NCI-H1417 treated with DMSO at 0.1 percent for 48 hours (cell line): ENCODE measurements around the gene CENPS.
"Not testable (repeated sequence)": the region's sequence is repeated elsewhere in the genome, so short reads cannot be mapped to it uniquely, and the experiment has no call there.

Source experiments
- DNase-seq: peaks from one replicate; lab custom pipeline; 2025; lab: John Stamatoyannopoulos, UW

CENPS gene

GRCh38 chr1:10451287-10451686 lies 21.1 kb downstream of the CENPS start:
- DNase-seq: no peak

- no peak for DNase-seq
Measured at GRCh38 chr1:10456048-10456447, 25.8 kb downstream of the CENPS start.

GRCh38 chr1:10456661-10457060 lies 26.4 kb downstream of the CENPS start:
- no peak for DNase-seq

- not testable (repeated sequence) for DNase-seq
Measured at GRCh38 chr1:10457462-10457861, 27.2 kb downstream of the CENPS start.

- DNase-seq: no peak
Measured at GRCh38 chr1:10457875-10458274, 27.6 kb downstream of the CENPS start.

GRCh38 chr1:10459184-10459583 lies 29.0 kb downstream of the CENPS start:
- no peak for DNase-seq

GRCh38 chr1:10467078-10467477 lies 36.8 kb downstream of the CENPS start:
- DNase-seq: no peak

- no peak for DNase-seq
Measured at GRCh38 chr1:10470043-10470442, 39.8 kb downstream of the CENPS start.

GRCh38 chr1:10471411-10472219 lies 41.4 kb downstream of the CENPS start:
- no peak for DNase-seq

- DNase-seq: peak; percentile 80
Measured at GRCh38 chr1:10472220-10473144, 42.2 kb downstream of the CENPS start, which contains the start of gene DFFA. TSS of gene DFFA (minus strand) at chr1:10472529. CDS start at chr1:10472458, 71 bp downstream.

- no peak for DNase-seq
Measured at GRCh38 chr1:10473145-10473765, 43.0 kb downstream of the CENPS start.

GRCh38 chr1:10474309-10474612 lies 44.0 kb downstream of the CENPS start:
- not testable (repeated sequence) for DNase-seq

GRCh38 chr1:10474613-10475507 lies 44.6 kb downstream of the CENPS start, which contains the start of gene PEX14:
TSS of gene PEX14 (plus strand) at chr1:10474950. CDS start at chr1:10474967, 17 bp downstream.
- peak; percentile 63 for DNase-seq

GRCh38 chr1:10475510-10475909 lies 45.3 kb downstream of the CENPS start:
- DNase-seq: no peak

GRCh38 chr1:10479296-10479695 lies 49.1 kb downstream of the CENPS start:
- DNase-seq: no peak

- DNase-seq: no peak
Measured at GRCh38 chr1:10480614-10481013, 50.4 kb downstream of the CENPS start.

- no peak for DNase-seq
Measured at GRCh38 chr1:10484521-10484920, 54.3 kb downstream of the CENPS start.

- no peak for DNase-seq
Measured at GRCh38 chr1:10489291-10490055, 59.2 kb downstream of the CENPS start.

GRCh38 chr1:10490286-10490970 lies 60.2 kb downstream of the CENPS start:
- DNase-seq: no peak
